Lung (tissue), 12 donors: Measurements from ENCODE around the gene MBNL1. TPM values are rescaled to one million over a fixed set of nuclear protein-coding genes. Genes with fewer than 3 reads are reported as not detected.

Experiments
- ATAC-seq: fragments of 200-7000 bp; cut with Tn5 transposase; one replicate; pipeline ENCODE4 v1.9.1; 2020; ENCODE audit warnings: moderate number of reproducible peaks; ENCODE audit not compliant: insufficient read depth, low FRiP score
- DNase-seq, 3 donors: peaks; one replicate each; pipeline ENCODE4 v3.0.0-alpha.2; 2013 to 2017
- H3K27ac ChIP-seq, 2 donors: one replicate each; pipeline ENCODE4 v1.5.1; 2013; ENCODE audit warnings: mild to moderate bottlenecking in 2 of 2, moderate library complexity in 2 of 2, control low read depth in 1 of 2, inconsistent platforms in 1 of 2, low read depth in 1 of 2, low read length in 1 of 2
- H3K27me3 ChIP-seq, 3 donors: one replicate each; pipeline ENCODE4 v1.5.1; 2013; ENCODE audit warnings: low read length in 2 of 3; ENCODE audit not compliant: control insufficient read depth in 3 of 3, insufficient read depth in 3 of 3
- H3K36me3 ChIP-seq, 4 donors: one replicate each; pipeline ENCODE4 v1.5.1; 2013; ENCODE audit warnings: low read length in 4 of 4, mild to moderate bottlenecking in 1 of 4, moderate library complexity in 1 of 4; ENCODE audit not compliant: control insufficient read depth in 4 of 4, insufficient read depth in 4 of 4
- H3K4me1 ChIP-seq, 5 donors: one replicate each; pipeline ENCODE4 v1.5.1; 2013; ENCODE audit warnings: low read length in 5 of 5, mild to moderate bottlenecking in 2 of 5, moderate library complexity in 1 of 5; ENCODE audit not compliant: control insufficient read depth in 5 of 5, insufficient read depth in 5 of 5
- H3K4me3 ChIP-seq: one replicate; pipeline ENCODE4 v1.5.1; 2013; ENCODE audit warnings: mild to moderate bottlenecking, control low read depth, moderate library complexity
- H3K9ac ChIP-seq, 2 donors: one replicate each; pipeline ENCODE4 v1.5.1; 2013; ENCODE audit warnings: low read length in 2 of 2, control low read depth in 1 of 2; ENCODE audit not compliant: insufficient read depth in 1 of 2
- H3K9me3 ChIP-seq, 4 donors: one replicate each; pipeline ENCODE4 v1.5.1; 2013; ENCODE audit warnings: low read length in 3 of 4, mild to moderate bottlenecking in 1 of 4, moderate library complexity in 1 of 4; ENCODE audit not compliant: control insufficient read depth in 4 of 4, insufficient read depth in 3 of 4
- CTCF ChIP-seq: IDR thresholded peaks from 2 replicates; pipeline ENCODE4 v1.5.1; 2012; ENCODE audit warnings: mild to moderate bottlenecking; ENCODE audit errors: control extremely low read depth, extremely low read depth
- WGBS, 2 donors: extraction: QIAGEN DNeasy Blood & Tissue Kit; methylation state at CpG; one replicate each; pipeline ENCODE4 v1.1.7; 2013; 5-methylcytosine and 5-hydroxymethylcytosine counted together
- polyA plus RNA-seq, 2 donors: library from polyadenylated mRNA; stranded (reverse); fragments of 200-250 nt; gene quantifications; one replicate each; pipeline ENCODE4 v1.2.1, GENCODE V29; 2013
- total RNA-seq, 2 donors: library from RNA; depleted of rRNA in 1 of 2; stranded (reverse); fragments of >200 nt in 1 of 2; gene quantifications; one replicate each; pipeline ENCODE4 v1.2.1, GENCODE V29; 2014 to 2021
- donor health status: control.
- donor health status: control.
- donor health status: Bipolar disorder and iron deficiency.
- donor health status: healthy.
- donor health status: DM: yes; HTN: yes; CAD: no.

Gene MBNL1
- total and polyA plus RNA-seq, 4 donors, result 55.3 to 266 (median 165) TPM

- no peak for TF ChIP-seq CTCF
- WGBS, 2 donors, result 7 to 29% methylated on average over 1 of the region's 1 CpG
- Histone ChIP-seq H3K36me3 (no peaks in the 10 kb centered on the region), H3K9me3 (no peaks in the 10 kb centered on the region), H3K27ac (peak overlapping the region in 1 of 2 donors; percentile 21), H3K4me3 (no peak overlapping the region), H3K27me3 (no peaks in the 10 kb centered on the region), H3K4me1 (peaks cover 0 to 27% (median 14%) of the 10 kb centered on the region in 5 donors), H3K9ac (no peak overlapping the region)
- ATAC-seq (no peak), DNase-seq (no peak)
Observed at GRCh38 chr3:152293347-152294006, 24.7 kb downstream of the MBNL1 start.

DNA sequence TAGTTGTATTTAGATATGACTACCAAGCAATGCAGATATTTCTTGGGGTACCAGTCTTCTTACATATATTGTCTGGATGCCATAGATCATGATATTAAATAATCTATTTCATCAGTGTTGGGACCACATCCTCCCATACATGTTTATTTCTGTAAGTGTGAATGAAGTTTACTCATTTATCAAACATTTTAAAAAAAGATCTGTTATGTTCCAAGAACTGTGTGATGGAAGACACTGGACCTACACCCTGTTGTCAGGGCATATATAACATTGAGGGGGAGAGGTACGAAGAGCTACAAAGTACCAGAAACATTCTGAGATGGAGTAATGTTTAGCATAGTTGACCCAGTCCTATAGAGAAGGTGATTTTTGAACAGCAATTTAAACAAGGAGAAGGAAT lies 26.6 kb downstream of the MBNL1 start:
- peaks cover 6 to 39% (median 23%) of the 10 kb centered on the region in 5 donors for H3K4me1 ChIP-seq

GRCh38 chr3:152295806-152296205 lies 27.1 kb downstream of the MBNL1 start:
- Histone ChIP-seq H3K27me3 (no peaks in the 10 kb centered on the region), H3K9ac (no peak overlapping the region), H3K4me1 (peaks cover 6 to 37% (median 23%) of the 10 kb centered on the region in 5 donors), H3K4me3 (no peak overlapping the region), H3K36me3 (peaks cover 0 to 9% (median 1%) of the 10 kb centered on the region in 4 donors), H3K27ac (no peak overlapping the region), H3K9me3 (no peaks in the 10 kb centered on the region)
- ATAC-seq, result no peak
- no peak for DNase-seq
- no peak for TF ChIP-seq CTCF
- 54 to 59% methylated on average over 1 of the region's 1 CpG for WGBS, 2 donors

More for the DNA sequence above, 26.6 kb downstream of the MBNL1 start:
- no peak overlapping the region for H3K9ac ChIP-seq
- TF ChIP-seq CTCF, result no peak
- no peak overlapping the region for H3K4me3 ChIP-seq
- WGBS, 2 donors, result 83 to 95% methylated on average over 1 of the region's 1 CpG
- no peaks in the 10 kb centered on the region for H3K27me3 ChIP-seq
- no peak for ATAC-seq
- DNase-seq, result no peak
- peaks cover 0 to 9% (median 1%) of the 10 kb centered on the region in 4 donors for H3K36me3 ChIP-seq
- no peaks in the 10 kb centered on the region for H3K9me3 ChIP-seq
- no peak overlapping the region for H3K27ac ChIP-seq
